ENCODE data around the gene EDC3.
"Not testable (repeated sequence)": the region's sequence is repeated elsewhere in the genome, so short reads cannot be mapped to it uniquely, and the experiment has no call there.

The EDC3 gene, protein sequence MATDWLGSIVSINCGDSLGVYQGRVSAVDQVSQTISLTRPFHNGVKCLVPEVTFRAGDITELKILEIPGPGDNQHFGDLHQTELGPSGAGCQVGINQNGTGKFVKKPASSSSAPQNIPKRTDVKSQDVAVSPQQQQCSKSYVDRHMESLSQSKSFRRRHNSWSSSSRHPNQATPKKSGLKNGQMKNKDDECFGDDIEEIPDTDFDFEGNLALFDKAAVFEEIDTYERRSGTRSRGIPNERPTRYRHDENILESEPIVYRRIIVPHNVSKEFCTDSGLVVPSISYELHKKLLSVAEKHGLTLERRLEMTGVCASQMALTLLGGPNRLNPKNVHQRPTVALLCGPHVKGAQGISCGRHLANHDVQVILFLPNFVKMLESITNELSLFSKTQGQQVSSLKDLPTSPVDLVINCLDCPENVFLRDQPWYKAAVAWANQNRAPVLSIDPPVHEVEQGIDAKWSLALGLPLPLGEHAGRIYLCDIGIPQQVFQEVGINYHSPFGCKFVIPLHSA

DNA sequence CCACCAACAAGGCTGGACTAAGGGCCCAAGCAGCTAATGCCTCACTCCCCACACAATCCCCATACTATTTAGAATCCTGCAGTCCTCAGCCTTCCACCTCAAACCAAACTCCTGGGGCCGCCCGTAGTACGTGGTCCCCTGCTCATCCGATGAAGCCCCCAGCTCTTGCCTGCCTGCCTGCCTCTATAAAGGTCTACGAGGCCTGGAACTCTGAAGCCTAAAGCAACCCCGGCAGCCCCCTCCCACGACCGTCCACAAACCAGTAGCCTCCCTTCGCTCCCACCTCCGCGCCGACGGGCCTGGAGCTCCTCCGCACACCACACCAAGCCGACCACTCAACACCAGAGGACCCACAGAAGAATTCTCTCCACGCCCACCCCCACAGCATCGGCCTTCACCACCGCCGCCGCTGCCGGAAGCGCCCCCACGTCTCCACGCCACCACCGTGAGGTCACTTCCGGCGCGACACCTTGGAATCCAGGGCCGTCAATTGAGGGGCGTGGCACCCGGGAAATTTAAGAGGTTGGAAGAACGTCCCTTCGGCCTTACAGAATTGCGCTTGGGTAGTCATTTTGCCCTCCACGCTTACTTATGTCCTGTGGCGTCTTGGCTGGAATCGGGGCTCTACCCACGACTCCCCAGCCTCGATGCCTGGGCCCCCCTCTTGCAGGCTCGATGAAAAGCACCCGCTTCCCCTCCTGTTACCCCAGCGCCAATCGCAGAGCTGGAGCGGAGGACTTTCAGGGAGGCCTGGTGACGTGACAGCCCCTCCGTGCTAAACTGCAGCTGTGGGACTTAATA lies at the start of gene EDC3:
TSS of gene EDC3 (minus strand) at position 428 of the 801 bp plus-strand sequence. CDS start 20,900 bp downstream, outside the sequence.
- DNase-seq = peak; percentile 86 to 95 (median 91)

DNA sequence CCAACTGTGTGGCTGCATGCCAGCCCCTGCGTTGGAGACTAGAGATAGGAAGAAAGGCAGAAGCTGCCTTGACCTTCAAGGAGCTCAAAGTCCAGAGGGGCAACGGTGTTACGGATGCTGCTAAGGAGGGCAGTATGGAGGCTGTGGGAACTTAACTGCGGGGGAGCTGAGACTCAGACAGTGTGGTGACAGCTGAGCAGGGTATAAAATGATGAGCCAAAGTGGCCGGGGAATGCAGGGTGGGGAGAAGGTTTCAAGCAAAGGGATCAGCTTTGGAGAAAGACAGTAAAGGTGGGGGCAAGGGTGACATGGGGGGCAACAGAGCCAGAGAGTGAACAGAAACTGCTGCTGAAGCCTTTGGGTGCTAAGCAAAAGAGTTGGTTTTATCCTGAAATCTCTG lies 46.6 kb upstream of the EDC3 start:
- DNase-seq = no peak

DNA sequence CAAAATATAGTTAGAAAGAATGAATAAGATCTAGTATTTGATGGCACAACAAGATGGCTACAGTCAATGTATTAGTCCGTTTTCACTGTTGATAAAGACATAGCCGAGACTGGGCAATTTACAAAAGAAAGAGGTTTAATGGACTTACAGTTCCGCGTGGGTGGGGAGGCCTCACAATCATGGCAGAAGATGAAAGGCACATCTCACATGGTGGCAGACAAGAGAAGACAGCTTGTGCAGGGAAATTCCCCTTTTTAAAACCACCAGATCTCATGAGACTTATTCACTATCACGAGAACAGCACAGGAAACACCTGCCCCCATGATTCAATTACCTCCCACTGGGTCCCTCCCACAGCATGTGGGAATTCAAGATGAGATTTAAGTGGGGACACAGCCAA lies 42.4 kb upstream of the EDC3 start:
- not testable (repeated sequence) for DNase-seq

DNA sequence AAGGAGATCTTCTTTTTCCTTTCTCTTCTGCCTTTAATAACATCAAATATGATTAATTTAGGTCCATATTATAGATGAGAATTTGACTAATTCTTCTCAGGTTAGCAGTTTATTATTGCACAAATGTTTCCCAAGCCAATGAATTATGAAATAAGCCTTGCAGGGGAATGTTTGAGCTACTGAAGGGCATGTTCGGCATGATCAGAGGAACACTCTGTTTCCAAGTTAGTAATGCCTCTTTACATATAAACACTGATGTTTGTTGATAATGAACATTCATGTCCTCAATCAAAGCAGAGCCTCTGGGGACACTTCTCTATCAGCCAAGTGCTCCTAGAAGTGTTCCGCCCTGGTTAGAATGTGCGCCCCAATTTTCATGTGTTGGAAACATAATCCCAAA lies 39.5 kb upstream of the EDC3 start:
- no peak for DNase-seq

DNA sequence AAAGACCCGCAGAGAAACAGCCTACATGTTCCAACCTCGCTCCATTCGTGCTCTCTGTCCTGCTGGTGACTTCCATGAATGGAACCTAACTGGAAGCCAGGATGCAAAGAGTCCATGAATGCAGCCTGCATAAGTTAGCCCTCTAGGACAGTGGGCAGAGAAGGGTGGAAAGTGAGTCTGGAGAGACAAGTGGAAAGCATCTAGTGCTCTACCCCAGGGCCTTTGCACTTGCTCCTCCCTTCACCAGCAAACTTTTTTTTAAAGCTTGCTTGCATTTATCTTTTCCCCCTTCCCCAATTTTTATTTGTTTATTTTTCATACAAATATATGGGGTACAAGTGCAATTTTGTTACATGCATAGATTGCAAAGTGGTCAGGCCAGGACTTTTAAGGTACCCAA lies 37.4 kb upstream of the EDC3 start:
- DNase-seq = no peak

DNA sequence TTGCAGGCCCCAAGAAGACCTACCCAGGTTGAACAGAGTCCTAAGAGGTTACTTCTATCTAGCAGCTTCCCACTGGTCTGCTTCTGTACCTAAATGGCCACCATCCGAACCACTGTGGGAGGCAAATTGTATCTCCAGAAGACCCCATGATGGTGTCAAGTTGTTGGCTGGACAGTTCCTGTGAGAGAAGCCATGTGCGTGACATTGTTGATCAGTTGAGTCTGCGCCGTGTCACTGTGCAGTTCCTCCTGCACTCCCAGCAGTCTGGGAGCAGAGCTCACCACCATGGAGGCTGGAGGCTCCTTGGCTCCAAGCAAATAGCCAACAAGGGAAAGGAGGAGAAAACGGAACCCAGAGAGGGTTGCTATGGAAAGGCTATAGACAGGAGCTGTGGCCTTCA lies 37.0 kb upstream of the EDC3 start:
- no peak for DNase-seq

DNA sequence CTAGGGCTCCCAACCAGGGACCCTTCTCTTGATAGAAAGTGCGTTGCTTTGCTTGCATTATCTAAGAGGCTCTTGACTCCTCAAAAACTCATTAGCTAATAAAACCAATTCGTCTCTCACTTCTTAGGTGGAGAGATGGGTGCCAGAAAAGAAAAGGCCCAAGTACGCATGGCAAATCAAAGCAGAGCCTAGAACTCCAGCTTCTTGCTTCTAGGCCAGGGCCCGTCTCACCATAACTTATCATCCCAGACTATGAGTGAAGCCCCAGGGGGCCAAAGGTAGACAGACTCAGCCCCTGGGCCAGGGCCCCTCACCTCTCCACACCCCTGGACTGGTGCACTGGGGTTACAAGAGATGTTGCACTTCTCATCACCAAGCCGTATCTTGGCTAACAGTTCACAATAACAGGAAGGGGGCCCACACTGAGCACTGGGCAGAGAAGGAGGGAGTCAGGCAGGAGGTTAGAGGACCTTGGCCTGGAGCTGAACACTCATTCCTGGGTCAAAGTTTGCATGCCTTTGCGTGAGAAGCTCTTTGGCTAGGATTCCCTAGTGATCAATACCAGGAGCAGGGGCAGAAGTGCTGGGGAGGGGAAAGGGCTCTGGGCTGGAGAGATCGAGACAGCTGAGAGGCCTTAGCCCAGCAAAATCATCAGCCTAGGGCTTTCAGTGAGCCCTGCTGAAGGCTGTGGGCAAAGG lies 34.9 kb upstream of the EDC3 start:
- DNase-seq = no peak

DNA sequence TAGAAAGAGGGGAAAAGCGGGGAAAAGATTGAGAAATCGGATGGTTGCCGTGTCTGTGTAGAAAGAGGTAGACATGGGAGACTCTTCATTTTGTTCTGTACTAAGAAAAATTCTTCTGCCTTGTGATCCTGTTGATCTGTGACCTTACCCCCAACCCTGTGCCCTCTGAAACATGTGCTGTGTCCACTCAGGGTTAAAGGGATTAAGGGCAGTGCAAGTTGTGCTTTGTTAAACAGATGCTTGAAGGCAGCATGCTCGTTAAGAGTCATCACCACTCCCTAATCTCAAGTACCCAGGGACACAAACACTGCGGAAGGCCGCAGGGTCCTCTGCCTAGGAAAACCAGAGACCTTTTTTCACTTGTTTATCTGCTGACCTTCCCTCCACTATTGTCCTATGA lies 33.5 kb upstream of the EDC3 start:
- not testable (repeated sequence) for DNase-seq

DNA sequence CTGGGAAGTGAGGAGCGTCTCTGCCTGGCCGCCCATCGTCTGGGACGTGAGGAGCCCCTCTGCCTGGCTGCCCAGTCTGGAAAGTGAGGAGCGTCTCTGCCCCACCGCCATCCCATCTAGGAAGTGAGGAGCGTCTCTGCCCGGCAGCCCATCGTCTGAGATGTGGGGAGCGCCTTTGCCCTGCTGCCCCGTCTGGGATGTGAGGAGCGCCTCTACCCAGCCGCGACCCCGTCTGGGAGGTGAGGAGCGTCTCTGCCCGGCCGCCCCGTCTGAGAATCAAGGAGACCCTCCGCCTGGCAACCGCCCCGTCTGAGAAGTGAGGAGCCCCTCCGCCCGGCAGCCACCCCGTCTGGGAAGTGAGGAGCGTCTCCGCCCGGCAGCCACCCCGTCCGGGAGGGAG lies 32.9 kb upstream of the EDC3 start:
- not testable (repeated sequence) for DNase-seq

DNA sequence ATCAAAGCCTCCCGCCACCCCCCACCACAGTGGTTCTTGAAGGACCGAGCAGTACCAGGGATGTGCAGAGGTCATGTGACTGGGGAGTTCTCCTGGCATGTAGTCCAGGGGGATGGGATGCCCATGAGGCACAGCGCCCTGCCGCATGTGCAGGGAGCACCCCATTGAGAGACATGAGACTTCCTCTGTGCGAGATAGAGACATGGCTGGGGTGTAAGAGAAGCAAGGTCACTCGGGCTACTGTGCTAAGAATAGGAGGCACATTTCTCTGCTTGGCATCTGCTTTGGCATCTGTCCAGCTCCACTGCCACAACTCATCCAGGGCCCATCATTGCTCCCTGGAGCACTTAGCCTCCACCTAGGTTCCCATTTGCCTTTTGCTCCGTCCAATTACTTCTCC lies 31.9 kb upstream of the EDC3 start:
- peak in 1 of 3 experiments; percentile 10 for DNase-seq

DNA sequence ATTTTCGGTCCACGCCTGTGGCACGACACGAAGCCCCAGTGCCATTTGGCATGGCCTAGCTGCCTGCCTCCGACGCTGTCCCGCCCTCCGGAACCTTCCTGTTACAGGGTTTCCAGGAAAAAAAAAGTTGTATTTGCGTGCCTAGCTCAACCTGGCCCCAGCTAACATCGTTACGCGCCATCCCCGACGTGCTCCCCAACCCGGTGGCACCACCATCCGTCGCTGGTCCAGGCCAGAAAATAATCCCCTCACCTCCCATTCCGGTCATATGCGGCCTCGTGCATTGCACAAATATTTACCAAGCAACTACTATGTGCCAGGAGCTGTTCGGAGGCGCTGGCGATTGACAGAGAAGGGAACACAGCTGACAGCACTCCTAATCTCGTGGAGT lies 30.9 kb upstream of the EDC3 start:
- DNase-seq = no peak

DNA sequence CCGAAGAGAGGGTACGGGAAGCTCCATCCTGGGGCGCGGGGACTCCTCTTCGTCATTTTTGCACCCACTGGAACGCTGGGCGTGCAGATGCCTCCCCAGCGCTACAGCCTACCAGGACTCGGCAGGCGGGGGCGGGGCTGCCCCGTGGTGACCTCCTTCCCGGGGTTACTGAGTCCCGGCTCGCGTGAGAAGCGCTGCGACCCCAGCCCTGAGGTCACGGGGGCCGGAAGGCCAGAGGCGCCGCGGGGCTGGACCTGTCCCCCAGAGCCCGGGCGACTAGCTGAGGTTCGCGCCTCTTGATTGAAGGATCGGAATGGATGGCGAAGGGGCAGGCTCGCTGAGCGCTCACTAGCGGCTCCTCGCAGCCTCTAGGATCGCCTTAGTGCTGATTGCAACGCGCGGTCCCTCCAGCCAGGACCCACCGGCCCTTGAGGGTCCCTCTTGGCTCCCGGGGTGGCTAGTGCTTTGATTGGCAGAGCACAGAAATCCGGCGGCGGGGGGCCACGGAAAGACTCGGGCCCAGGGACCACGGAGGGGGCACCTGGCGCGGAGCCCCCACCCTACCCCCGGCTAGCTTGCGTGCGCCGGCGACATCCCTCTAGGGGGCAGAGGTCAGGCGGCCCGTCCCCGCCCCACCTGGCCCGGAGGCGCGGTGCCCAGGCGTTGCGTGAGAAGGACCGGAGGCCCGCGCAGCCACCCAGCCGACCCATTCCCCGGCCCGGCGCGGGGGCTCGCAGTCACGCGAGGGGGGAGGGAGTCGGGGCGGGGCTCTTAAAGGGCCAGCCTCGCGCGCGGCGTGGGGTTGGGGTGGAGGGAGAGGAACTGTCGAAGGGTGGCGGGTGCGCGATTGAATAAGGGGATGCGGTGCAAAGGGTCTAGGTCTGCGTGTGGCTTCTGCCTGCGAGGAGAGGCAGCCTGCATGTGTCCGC lies 30.3 kb upstream of the EDC3 start:
- peak; percentile 8 to 72 (median 66) for DNase-seq

DNA sequence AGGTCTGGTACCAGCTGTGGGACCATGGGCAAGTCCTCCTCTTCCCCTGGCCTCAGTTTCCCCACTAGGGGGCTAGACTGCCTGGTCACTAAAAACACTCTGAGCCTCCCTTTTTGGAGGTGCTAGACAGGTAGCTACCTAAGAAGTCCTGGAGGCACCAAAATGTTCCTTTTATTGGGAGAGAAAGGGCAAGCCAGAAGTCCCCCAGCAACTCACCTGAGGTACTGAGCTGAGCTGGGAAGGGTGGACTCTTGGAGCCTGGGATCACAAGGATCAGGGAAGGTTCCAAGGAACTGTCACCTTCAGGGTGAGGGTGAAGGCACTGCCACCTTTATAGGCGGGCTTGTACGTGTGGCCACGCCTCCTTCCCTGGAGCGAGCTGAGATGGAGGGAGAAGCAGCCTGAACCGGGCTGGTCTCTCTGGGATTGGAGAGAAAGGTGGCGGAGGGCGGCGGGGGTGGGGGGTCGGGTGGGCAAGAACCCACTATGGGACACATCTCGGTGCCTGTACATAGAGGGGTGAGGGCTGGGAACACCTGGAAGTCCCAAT lies 29.5 kb upstream of the EDC3 start, which contains the start of gene CYP1A1:
TSS of gene CYP1A1 (minus strand) at position 304 of the 550 bp plus-strand sequence. CDS start 2,431 bp downstream, outside the sequence.
- DNase-seq = peak; percentile 39 to 54 (median 51)

DNA sequence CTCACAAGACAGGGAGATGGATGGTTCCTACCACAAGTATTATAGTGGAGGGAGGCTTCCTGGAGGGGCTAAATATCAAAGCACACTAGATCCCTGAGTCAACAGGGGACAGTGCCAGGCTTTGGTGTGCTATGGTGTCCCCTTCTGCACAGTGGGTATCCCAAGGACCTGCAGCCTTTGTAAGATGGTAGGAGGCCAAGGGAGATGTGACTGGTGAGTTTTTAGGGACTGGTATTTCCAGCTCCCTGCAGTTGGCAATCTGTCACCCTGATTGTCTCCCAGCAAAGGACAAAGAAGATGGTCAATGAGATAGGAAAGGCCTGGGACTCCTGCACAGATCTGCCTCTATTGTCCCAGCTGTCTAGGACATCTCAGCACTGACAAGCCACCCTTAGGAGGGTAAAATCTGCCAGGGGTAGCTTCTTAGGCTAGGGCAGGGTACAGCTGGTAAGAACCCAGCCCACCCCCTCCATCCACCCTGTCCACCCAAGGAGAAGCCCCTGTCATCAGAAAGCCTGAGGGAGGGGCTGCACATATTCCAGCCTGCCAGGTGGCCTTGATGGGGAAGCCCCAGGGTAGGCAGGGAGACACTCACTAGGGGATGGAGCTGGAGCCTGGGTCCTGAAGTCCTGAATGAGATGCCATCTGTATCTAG lies 28.9 kb upstream of the EDC3 start:
- DNase-seq = peak in 1 of 3 experiments; percentile 29

DNA sequence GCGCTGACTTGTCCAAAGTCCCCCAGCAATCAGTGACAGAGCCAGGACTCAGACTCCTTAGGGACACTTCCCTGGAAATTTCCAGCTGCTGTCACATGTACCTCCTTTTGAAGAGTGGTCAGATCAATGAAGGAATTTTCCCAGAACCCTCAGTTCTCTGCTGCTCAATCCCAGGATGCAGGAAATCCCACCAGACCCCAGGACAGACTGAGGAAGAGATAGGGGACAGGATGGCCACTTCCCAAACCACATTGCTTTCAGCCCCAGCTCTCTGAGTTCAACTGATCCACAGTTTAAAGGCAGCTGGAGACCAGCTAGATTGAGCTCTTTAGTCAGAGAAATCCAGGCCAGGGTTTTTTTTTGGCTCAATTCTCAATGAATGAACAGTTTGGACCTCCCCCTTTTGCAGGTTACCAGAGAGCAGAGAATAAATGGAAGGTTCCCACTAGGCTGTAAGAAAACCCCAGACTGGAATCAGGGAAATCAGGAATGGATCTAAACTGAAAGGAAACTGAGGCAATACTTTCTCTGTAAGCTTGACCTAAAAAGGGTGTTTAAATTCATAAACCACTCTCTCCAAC lies 28.0 kb upstream of the EDC3 start:
- DNase-seq = peak; percentile 62 to 72 (median 72)

DNA sequence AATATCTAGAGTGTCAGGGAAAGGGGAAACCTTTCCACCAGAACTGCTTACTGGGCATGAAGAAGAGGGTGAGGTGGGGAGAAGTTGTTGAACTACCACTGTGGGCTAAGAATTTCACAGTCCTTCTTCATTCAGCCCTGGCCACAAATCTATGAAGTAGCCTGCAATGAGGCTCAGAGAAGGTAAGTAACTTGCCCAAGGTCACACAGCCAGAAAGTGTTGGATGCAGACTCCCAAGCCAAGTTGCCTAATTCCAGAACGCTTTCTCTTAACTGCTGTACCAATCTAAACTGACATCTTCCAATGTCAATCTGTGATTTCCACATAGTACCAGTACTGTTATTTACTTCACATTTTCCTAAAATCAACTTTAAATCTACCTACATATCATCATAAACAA lies 27.4 kb upstream of the EDC3 start:
- no peak for DNase-seq

DNA sequence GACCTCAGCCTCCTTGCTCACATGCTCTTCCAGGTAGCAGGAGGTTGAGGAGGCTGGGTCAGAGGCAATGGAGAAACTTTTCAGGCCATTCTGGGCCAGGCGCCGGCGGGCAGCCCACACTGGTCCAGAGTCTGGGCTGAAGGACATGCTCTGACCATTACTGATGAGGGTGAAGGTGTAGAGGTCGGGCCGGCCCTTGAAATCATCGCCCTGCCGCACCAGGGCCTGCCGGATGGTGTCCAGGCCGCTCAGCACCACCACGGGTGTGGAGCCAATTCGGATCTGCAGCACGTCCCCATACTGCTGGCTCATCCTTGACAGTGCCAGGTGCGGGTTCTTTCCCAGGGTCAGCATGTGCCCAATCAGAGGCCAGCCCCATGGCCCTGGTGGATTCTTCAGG lies 26.8 kb upstream of the EDC3 start:
- no peak for DNase-seq

DNA sequence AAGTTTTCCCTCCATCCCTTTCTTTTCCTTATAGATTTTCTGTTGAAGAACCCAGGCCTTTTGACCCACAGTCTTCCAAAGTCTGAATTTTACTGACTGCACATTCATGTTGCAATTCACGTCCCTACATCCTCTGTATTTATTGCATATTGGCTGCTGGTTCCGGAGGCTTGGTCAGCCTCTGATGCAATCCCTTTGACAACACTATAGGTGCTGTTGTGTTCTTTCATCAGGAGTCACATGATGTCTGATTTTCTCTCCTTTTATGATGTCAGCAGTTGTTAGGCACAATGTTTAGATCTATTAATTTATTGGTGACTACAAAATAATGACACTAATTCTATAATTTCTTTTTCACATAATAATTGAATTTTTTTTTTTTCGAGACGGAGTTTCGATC lies 20.8 kb upstream of the EDC3 start:
- DNase-seq = no peak

DNA sequence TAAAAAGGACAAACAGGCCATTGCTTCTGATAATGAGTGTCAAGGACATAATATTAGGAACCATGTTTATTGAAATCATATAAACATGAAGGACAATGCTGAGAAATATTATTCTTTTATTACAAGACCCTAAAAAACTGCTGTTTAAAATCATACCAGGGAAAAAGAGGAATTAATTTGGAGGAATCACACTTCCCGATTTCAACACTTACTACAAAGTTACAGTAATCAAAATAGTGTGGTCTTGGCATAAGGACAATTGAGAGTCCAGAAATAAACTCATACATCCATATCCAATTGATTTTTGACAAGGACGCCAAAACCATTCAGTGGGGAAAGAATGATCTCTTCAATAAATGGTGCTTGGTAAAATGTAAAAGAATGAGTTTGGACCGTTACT lies 16.5 kb upstream of the EDC3 start:
- DNase-seq = no peak

DNA sequence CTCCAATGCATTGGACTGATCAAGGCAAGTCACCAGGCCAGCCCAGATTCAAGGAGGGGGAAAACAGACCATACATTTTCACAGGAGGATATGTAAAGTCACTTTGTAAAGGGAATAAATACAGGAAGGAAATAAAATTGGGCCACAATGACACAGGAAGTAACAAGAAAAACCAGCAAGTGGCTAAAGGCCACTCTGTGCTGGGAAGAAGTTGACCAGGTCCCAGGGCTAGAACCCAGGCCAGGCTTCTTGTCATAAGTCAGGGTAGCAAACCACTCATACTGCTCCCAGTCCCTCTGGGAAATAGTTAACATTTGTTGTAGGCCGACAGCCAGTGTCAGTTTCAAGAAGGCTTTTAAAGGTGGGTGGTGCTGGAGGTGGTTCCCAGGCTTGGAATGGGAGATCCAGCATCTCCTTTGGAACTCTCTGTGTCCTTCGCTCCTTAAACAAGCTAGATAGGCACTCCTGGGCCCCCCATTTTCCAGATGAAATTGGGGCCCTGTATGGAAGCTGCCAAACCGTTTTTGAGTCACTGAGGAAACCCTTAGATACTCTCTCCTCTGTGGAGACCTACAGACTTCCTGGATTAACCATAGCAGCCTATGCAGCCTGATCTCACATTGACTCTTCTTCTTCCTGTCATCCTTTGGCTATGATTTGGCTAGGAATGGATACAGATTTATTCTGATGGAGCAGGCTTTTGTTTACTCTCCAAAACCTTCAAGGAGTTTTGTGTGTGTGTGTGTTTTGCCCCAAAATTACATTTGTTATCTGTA lies 14.7 kb upstream of the EDC3 start:
- no peak for DNase-seq
